Endodermal cell (in vitro differentiated cells): ENCODE measurements around the gene RNF4. TPM values are rescaled to one million over a fixed set of nuclear protein-coding genes. Genes with fewer than 3 reads are reported as not detected.
A peak's percentile ranks its signal among the peaks of the same experiment; 100 is the strongest.

Source experiments
- DNase-seq: peaks from one replicate; pipeline ENCODE4 v3.0.0-alpha.2; 2017
- H3K27ac ChIP-seq: 2 replicates; pipeline ENCODE4 v1.5.1; 2013; ENCODE audit warnings: mild to moderate bottlenecking, low read depth, low read length, moderate library complexity
- H3K27me3 ChIP-seq: 2 replicates; pipeline ENCODE4 v1.6.1; 2013; ENCODE audit warnings: mild to moderate bottlenecking, low read length, moderate library complexity; ENCODE audit not compliant: insufficient read depth, control insufficient read depth, poor library complexity, severe bottlenecking
- H3K36me3 ChIP-seq: 2 replicates; pipeline ENCODE4 v1.7.0; 2013; ENCODE audit warnings: mild to moderate bottlenecking, low read length, moderate library complexity; ENCODE audit not compliant: control insufficient read depth, insufficient read depth
- H3K4me1 ChIP-seq: one replicate; pipeline ENCODE4 v1.7.0; 2013; ENCODE audit warnings: low read length; ENCODE audit not compliant: control insufficient read depth, insufficient read depth
- H3K4me3 ChIP-seq: 2 replicates; pipeline ENCODE4 v1.5.1; 2013; ENCODE audit warnings: mild to moderate bottlenecking, low read length, moderate library complexity
- H3K9ac ChIP-seq: 2 replicates; pipeline ENCODE4 v1.6.1; 2013; ENCODE audit warnings: mild to moderate bottlenecking, low read length, moderate library complexity; ENCODE audit not compliant: poor library complexity, severe bottlenecking; ENCODE audit errors: extremely low read depth
- H3K9me3 ChIP-seq: 2 replicates; pipeline ENCODE4 v1.6.1; 2013; ENCODE audit warnings: mild to moderate bottlenecking, low read length, moderate library complexity; ENCODE audit not compliant: control insufficient read depth
- H3K27ac Mint-ChIP-seq: 2 replicates; pipeline ENCODE4 v1.8.0; 2020; ENCODE audit warnings: mixed read lengths
- H3K27me3 Mint-ChIP-seq: 2 replicates; pipeline ENCODE4 v1.8.0; 2021; ENCODE audit warnings: mild to moderate bottlenecking, mixed read lengths; ENCODE audit not compliant: insufficient read depth
- H3K36me3 Mint-ChIP-seq: 2 replicates; pipeline ENCODE4 v1.8.0; 2020; ENCODE audit warnings: low read depth, mixed read lengths
- H3K4me1 Mint-ChIP-seq: 2 replicates; pipeline ENCODE4 v1.8.0; 2020; ENCODE audit warnings: mixed read lengths
- H3K4me3 Mint-ChIP-seq: 2 replicates; pipeline ENCODE4 v1.8.0; 2020; ENCODE audit warnings: mild to moderate bottlenecking, moderate library complexity, mixed read lengths
- H3K9me3 Mint-ChIP-seq: 2 replicates; pipeline ENCODE4 v1.8.0; 2020; ENCODE audit warnings: mild to moderate bottlenecking, mixed read lengths
- CTCF ChIP-seq: fragments of 200-600 bp; sonication (generic); conservative IDR thresholded peaks from 2 replicates; pipeline ENCODE4 v1.5.0; 2021; ENCODE audit warnings: antibody characterized with exemption, mild to moderate bottlenecking
- WGBS, 2 experiments: methylation state at CpG; one replicate each; pipeline versions ENCODE4 v1.1.5 to v1.1.7; 2013; ENCODE audit warnings: missing lambda C conversion rate in 2 of 2, mixed read lengths in 1 of 2; ENCODE audit not compliant: insufficient coverage in 1 of 2, insufficient read length in 1 of 2; 5-methylcytosine and 5-hydroxymethylcytosine counted together
- total RNA-seq, 2 donors: library from RNA; stranded (reverse); fragmentation: NEBNext Ultra II Directional in 1 of 2; extraction: Animal tissue kit (Norgen Biotek cat#: 25700) in 1 of 2; gene quantifications; 2 replicates in 1 of 2; 3 replicates in 1 of 2; pipeline ENCODE4 v1.2.1, GENCODE V29; 2021

Gene RNF4
- total RNA-seq, 2 donors from 2014 or later: 73.2 to 93.6 TPM

GRCh38 chr4:2437475-2438215, 31.3 kb upstream of the RNF4 start:
- no peaks in the 10 kb centered on the region for H3K36me3 Mint-ChIP-seq
- no peaks in the 10 kb centered on the region for H3K4me1 ChIP-seq
- H3K4me3 Mint-ChIP-seq: no peak overlapping the region
- H3K27ac Mint-ChIP-seq: no peak overlapping the region
- H3K27ac ChIP-seq: no peak overlapping the region
- no peak overlapping the region for H3K9ac ChIP-seq
- TF ChIP-seq CTCF: no peak
- peaks cover 2% of the 10 kb centered on the region for H3K4me1 Mint-ChIP-seq
- H3K36me3 ChIP-seq: no peaks in the 10 kb centered on the region
- H3K9me3 Mint-ChIP-seq: no peaks in the 10 kb centered on the region
- H3K27me3 Mint-ChIP-seq: peaks cover 4% of the 10 kb centered on the region
- H3K9me3 ChIP-seq: no peaks in the 10 kb centered on the region
- DNase-seq: no peak
- H3K27me3 ChIP-seq: no peaks in the 10 kb centered on the region
- no peak overlapping the region for H3K4me3 ChIP-seq
- 87 to 91% methylated on average over 22 to 25 of the region's 25 CpGs for WGBS, 2 experiments

DNA sequence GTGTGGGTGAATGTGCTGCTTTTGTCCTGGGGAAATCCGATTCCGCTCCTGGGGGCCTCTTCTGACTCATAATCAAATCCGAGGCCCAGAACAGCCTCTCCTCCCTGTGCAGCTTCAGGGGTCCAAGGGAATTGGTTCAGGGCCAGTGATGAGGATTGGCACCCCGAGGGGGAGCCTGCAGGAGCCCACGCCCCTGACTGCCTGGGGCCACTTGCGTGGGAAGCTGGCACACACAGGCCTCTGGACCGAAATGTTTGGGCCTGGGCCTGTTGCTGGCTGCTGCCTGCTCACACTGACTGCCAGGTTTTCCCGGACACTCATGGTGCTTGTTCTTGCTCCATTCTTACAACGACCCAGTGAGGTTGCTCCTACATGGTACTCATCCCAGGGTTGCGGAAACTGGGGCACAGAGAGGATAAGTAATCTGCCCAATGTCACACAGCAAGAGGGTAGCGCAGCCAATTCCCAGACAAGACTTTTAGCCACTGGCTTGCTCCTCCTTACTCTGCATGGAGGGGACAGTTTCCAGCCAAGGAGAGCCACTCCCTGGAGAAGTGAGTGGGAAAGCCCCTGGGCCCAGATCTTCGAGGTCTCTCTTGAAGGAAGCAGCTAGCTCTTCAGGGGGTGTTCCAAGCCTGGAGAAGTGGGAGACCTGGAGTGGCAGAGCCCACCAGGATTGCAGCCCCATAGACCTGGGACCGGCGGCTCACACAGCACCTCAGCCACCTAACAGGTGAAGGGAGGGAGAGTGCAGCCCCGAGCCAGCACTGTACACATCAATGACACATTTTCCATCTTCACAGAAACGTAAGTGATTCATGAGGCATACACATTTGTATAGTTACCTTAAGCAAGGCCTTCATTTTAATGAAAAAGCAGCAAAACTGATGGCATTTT, 29.8 kb upstream of the RNF4 start:
- Histone ChIP-seq H3K36me3 (no peaks in the 10 kb centered on the region), H3K4me3 (no peak overlapping the region), H3K27ac (no peak overlapping the region), H3K9ac (no peak overlapping the region), H3K27me3 (no peaks in the 10 kb centered on the region), H3K4me1 (no peaks in the 10 kb centered on the region), H3K9me3 (no peaks in the 10 kb centered on the region)
- H3K9me3 Mint-ChIP-seq: no peaks in the 10 kb centered on the region
- H3K4me1 Mint-ChIP-seq: peaks cover 2% of the 10 kb centered on the region
- no peak overlapping the region for H3K4me3 Mint-ChIP-seq
- 80 to 90% methylated on average over 11 to 16 of the region's 16 CpGs for WGBS, 2 experiments
- no peak for TF ChIP-seq CTCF
- H3K27ac Mint-ChIP-seq: no peak overlapping the region
- DNase-seq: peak; percentile 39
- no peaks in the 10 kb centered on the region for H3K36me3 Mint-ChIP-seq
- H3K27me3 Mint-ChIP-seq: peaks cover 4% of the 10 kb centered on the region

- H3K9ac ChIP-seq: no peak overlapping the region
- no peaks in the 10 kb centered on the region for H3K36me3 Mint-ChIP-seq
- no peak overlapping the region for H3K4me3 Mint-ChIP-seq
- no peaks in the 10 kb centered on the region for H3K9me3 Mint-ChIP-seq
- 58 to 73% methylated on average over 8 to 14 of the region's 14 CpGs for WGBS, 2 experiments
- no peak overlapping the region for H3K27ac Mint-ChIP-seq
- no peaks in the 10 kb centered on the region for H3K27me3 Mint-ChIP-seq
- H3K9me3 ChIP-seq: no peaks in the 10 kb centered on the region
- H3K4me1 ChIP-seq: no peaks in the 10 kb centered on the region
- peak; percentile 99 for TF ChIP-seq CTCF
- H3K27me3 ChIP-seq: no peaks in the 10 kb centered on the region
- peaks cover 2% of the 10 kb centered on the region for H3K4me1 Mint-ChIP-seq
- peak; percentile 96 for DNase-seq
- H3K27ac ChIP-seq: no peak overlapping the region
- no peak overlapping the region for H3K4me3 ChIP-seq
- no peaks in the 10 kb centered on the region for H3K36me3 ChIP-seq
Measured at GRCh38 chr4:2441393-2442174, 27.3 kb upstream of the RNF4 start.
